H9 (cell line): ENCODE data around the gene TGM2. TPM values are rescaled to one million over a fixed set of nuclear protein-coding genes. Genes with fewer than 3 reads are reported as not detected.

ENCODE experiments used
- DNase-seq: peaks from one replicate; pipeline ENCODE4 v3.0.0-alpha.2; 2017
- H2AFZ ChIP-seq: one replicate; pipeline ENCODE4 v1.6.1; 2013; ENCODE audit warnings: mild to moderate bottlenecking, low read length, control low read depth, moderate library complexity
- H2AK5ac ChIP-seq: 2 replicates; pipeline ENCODE4 v1.6.1; 2013; ENCODE audit warnings: low read length, control low read depth, mixed read lengths; ENCODE audit not compliant: insufficient read length
- H2BK120ac ChIP-seq: one replicate; pipeline ENCODE4 v1.6.1; 2013; ENCODE audit warnings: low read depth, mild to moderate bottlenecking, low read length, control low read depth, inconsistent platforms; ENCODE audit not compliant: poor library complexity, severe bottlenecking
- H2BK12ac ChIP-seq: 2 replicates; pipeline ENCODE4 v1.6.1; 2013; ENCODE audit warnings: low read length, control low read depth, mixed read lengths, low read depth; ENCODE audit not compliant: insufficient read length
- H2BK15ac ChIP-seq: 2 replicates; pipeline ENCODE4 v1.6.1; 2013; ENCODE audit warnings: low read depth, low read length, control low read depth
- H2BK20ac ChIP-seq: one replicate; pipeline ENCODE4 v1.6.1; 2013; ENCODE audit warnings: low read depth, mild to moderate bottlenecking, low read length, control low read depth, inconsistent platforms; ENCODE audit not compliant: poor library complexity, severe bottlenecking
- H2BK5ac ChIP-seq: 2 replicates; pipeline ENCODE4 v1.6.1; 2013; ENCODE audit warnings: low read length, control low read depth, mixed read lengths; ENCODE audit not compliant: insufficient read length
- H3K14ac ChIP-seq: 2 replicates; pipeline ENCODE4 v1.6.1; 2013; ENCODE audit warnings: low read length, control low read depth; ENCODE audit not compliant: insufficient read depth
- H3K18ac ChIP-seq: 2 replicates; pipeline ENCODE4 v1.6.1; 2013; ENCODE audit warnings: low read depth, mild to moderate bottlenecking, mixed read lengths, low read length, control low read depth; ENCODE audit not compliant: insufficient read length
- H3K23ac ChIP-seq: 2 replicates; pipeline ENCODE4 v1.6.1; 2013; ENCODE audit warnings: low read length, control low read depth, mixed read lengths, low read depth; ENCODE audit not compliant: insufficient read length
- H3K23me2 ChIP-seq: 2 replicates; pipeline ENCODE4 v1.6.1; 2013; ENCODE audit warnings: low read depth, mild to moderate bottlenecking, mixed read lengths, low read length, control low read depth; ENCODE audit not compliant: insufficient read length, poor library complexity, severe bottlenecking
- H3K27ac ChIP-seq: 2 replicates; pipeline ENCODE4 v1.5.1; 2013; ENCODE audit warnings: low read length, control low read depth, mixed read lengths, low read depth; ENCODE audit not compliant: insufficient read length
- H3K27me3 ChIP-seq: 2 replicates; pipeline ENCODE4 v1.6.1; 2013; ENCODE audit warnings: low read length, control low read depth, inconsistent platforms; ENCODE audit not compliant: insufficient read depth
- H3K4ac ChIP-seq: 2 replicates; pipeline ENCODE4 v1.6.1; 2013; ENCODE audit warnings: low read depth, mild to moderate bottlenecking, control low read depth, inconsistent platforms, low read length, moderate library complexity
- H3K4me1 ChIP-seq: 2 replicates; pipeline ENCODE4 v1.6.1; 2013; ENCODE audit warnings: low read length, control low read depth, inconsistent platforms; ENCODE audit not compliant: insufficient read depth
- H3K4me2 ChIP-seq: 2 replicates; pipeline ENCODE4 v1.6.1; 2013; ENCODE audit warnings: low read length, control low read depth, mixed read lengths; ENCODE audit not compliant: insufficient read length, insufficient read depth
- H3K56ac ChIP-seq: 2 replicates; pipeline ENCODE4 v1.6.1; 2013; ENCODE audit warnings: low read depth, mild to moderate bottlenecking, mixed read lengths, low read length, control low read depth; ENCODE audit not compliant: insufficient read length
- H3K79me1 ChIP-seq: 2 replicates; pipeline ENCODE4 v1.6.1; 2013; ENCODE audit warnings: low read depth, mild to moderate bottlenecking, moderate library complexity, low read length, control low read depth, inconsistent platforms; ENCODE audit not compliant: insufficient read depth, poor library complexity, severe bottlenecking
- H3K79me2 ChIP-seq: 2 replicates; pipeline ENCODE4 v1.6.1; 2013; ENCODE audit warnings: low read length, control low read depth, inconsistent platforms; ENCODE audit not compliant: insufficient read depth
- H3K9ac ChIP-seq: 2 replicates; pipeline ENCODE4 v1.6.1; 2013; ENCODE audit warnings: low read length, control low read depth, mixed read lengths; ENCODE audit not compliant: insufficient read length; ENCODE audit errors: extremely low read depth
- H3K9me3 ChIP-seq: one replicate; pipeline ENCODE4 v1.6.1; 2013; ENCODE audit warnings: low read depth, low read length, inconsistent platforms; ENCODE audit not compliant: control insufficient read depth
- H3T11ph ChIP-seq: one replicate; pipeline ENCODE4 v1.6.1; 2013; ENCODE audit warnings: mild to moderate bottlenecking, low read length, control low read depth, inconsistent platforms
- H4K20me1 ChIP-seq: one replicate; pipeline ENCODE4 v1.6.1; 2013; ENCODE audit not compliant: control insufficient read depth, insufficient read length, insufficient read depth
- H4K5ac ChIP-seq: 2 replicates; pipeline ENCODE4 v1.6.1; 2013; ENCODE audit warnings: low read depth, mild to moderate bottlenecking, mixed read lengths, low read length, control low read depth; ENCODE audit not compliant: insufficient read length
- H4K8ac ChIP-seq: replicated peaks from 2 replicates; pipeline ENCODE4 v1.6.1; 2013; ENCODE audit warnings: low read length, control low read depth, mixed read lengths, low read depth; ENCODE audit not compliant: insufficient read length
- H4K91ac ChIP-seq: 2 replicates; pipeline ENCODE4 v1.6.1; 2013; ENCODE audit warnings: low read depth, mild to moderate bottlenecking, moderate library complexity, mixed read lengths, low read length, control low read depth; ENCODE audit not compliant: insufficient read length
- H3K27ac Mint-ChIP-seq, 3 experiments: 2 replicates in 2 of 3; 3 replicates in 1 of 3; pipeline ENCODE4 v1.8.0; 2020 to 2021; ENCODE audit warnings: mixed read lengths in 3 of 3, mild to moderate bottlenecking in 1 of 3, moderate library complexity in 1 of 3
- H3K27me3 Mint-ChIP-seq: 2 replicates; pipeline ENCODE4 v1.8.0; 2021; ENCODE audit warnings: low read depth, mild to moderate bottlenecking, moderate library complexity, mixed read lengths
- H3K36me3 Mint-ChIP-seq, 3 experiments: 2 replicates in 2 of 3; 3 replicates in 1 of 3; pipeline ENCODE4 v1.8.0; 2020 to 2021; ENCODE audit warnings: low read depth in 3 of 3, mixed read lengths in 3 of 3; ENCODE audit not compliant: insufficient read depth in 1 of 3
- H3K4me1 Mint-ChIP-seq, 2 experiments: 2 replicates each; pipeline ENCODE4 v1.8.0; 2020; ENCODE audit warnings: mixed read lengths in 2 of 2
- H3K4me3 Mint-ChIP-seq, 2 experiments: 2 replicates in 1 of 2; 3 replicates in 1 of 2; pipeline ENCODE4 v1.8.0; 2020 to 2021; ENCODE audit warnings: mild to moderate bottlenecking in 2 of 2, mixed read lengths in 2 of 2, moderate library complexity in 1 of 2
- H3K9me3 Mint-ChIP-seq, 2 experiments: 2 replicates in 1 of 2; 3 replicates in 1 of 2; pipeline ENCODE4 v1.8.0; 2020; ENCODE audit warnings: mild to moderate bottlenecking in 2 of 2, mixed read lengths in 2 of 2, moderate library complexity in 1 of 2
- CTCF ChIP-seq: fragments of 200-600 bp; sonication (generic); conservative IDR thresholded peaks from 3 replicates; pipeline ENCODE4 v1.8.0; 2021; ENCODE audit warnings: antibody characterized with exemption, mild to moderate bottlenecking
- WGBS: extraction: QIAGEN DNeasy Blood & Tissue Kit; methylation state at CpG from one replicate; pipeline ENCODE4 v1.1.7; 2013; ENCODE audit warnings: missing lambda C conversion rate, low lambda C conversion rate, mixed read lengths; ENCODE audit not compliant: insufficient read length; ENCODE audit errors: extremely low coverage; 5-methylcytosine and 5-hydroxymethylcytosine counted together
- total RNA-seq: library from RNA; stranded (reverse); gene quantifications from 2 replicates; pipeline ENCODE4 v1.2.1, GENCODE V29; 2021

TGM2 gene
- total RNA-seq, 1 experiment from 2014 or later = 1.1 TPM

GRCh38 chr20:38128691-38129090 lies 36.4 kb downstream of the TGM2 start:
- Histone ChIP-seq H4K5ac (no peak overlapping the region), H3K79me2 (no peaks in the 10 kb centered on the region), H2AK5ac (no peak overlapping the region), H3K23me2 (no peaks in the 10 kb centered on the region), H4K91ac (no peak overlapping the region), H3K56ac (no peak overlapping the region), H2BK120ac (no peak overlapping the region), H3K14ac (no peak overlapping the region), H3K9me3 (no peaks in the 10 kb centered on the region), H2BK5ac (no peak overlapping the region), H3T11ph (no peak overlapping the region), H2BK20ac (no peak overlapping the region), H2BK15ac (no peak overlapping the region), H3K4me1 (no peaks in the 10 kb centered on the region), H2AFZ (no peak overlapping the region), H2BK12ac (no peak overlapping the region), H4K20me1 (no peaks in the 10 kb centered on the region), H3K18ac (no peak overlapping the region), H3K27me3 (no peaks in the 10 kb centered on the region), H4K8ac (no peak overlapping the region), H3K4ac (no peak overlapping the region), H3K27ac (no peak overlapping the region), H3K23ac (no peak overlapping the region), H3K79me1 (no peaks in the 10 kb centered on the region), H3K9ac (no peak overlapping the region), H3K4me2 (no peak overlapping the region)
- Mint-ChIP-seq H3K4me1 (no peaks in the 10 kb centered on the region), H3K27me3 (no peaks in the 10 kb centered on the region; the same call in none of the 2 replicates), H3K36me3 (no peaks in the 10 kb centered on the region), H3K27ac (no peak overlapping the region), H3K9me3 (no peaks in the 10 kb centered on the region), H3K4me3 (no peak overlapping the region)
- TF ChIP-seq CTCF = no peak
- WGBS = no CpG with 5 or more reads among the region's 2 CpGs
- DNase-seq = no peak
